GM21360 (cell line): ENCODE data around the gene PMPCA.
"Not testable (repeated sequence)": the region's sequence is repeated elsewhere in the genome, so short reads cannot be mapped to it uniquely, and the experiment has no call there.

ENCODE experiments used
- ATAC-seq: cut with Tn5 transposase; IDR thresholded peaks from one replicate; pipeline ENCODE4 v1.9.1; 2021; ENCODE audit warnings: mild to moderate bottlenecking, moderate library complexity; ENCODE audit not compliant: unreplicated experiment

Gene PMPCA

GRCh38 chr9:136393531-136393930 is 16.9 kb upstream of the PMPCA start:
- ATAC-seq, result no peak

GRCh38 chr9:136394312-136395019 is 16.0 kb upstream of the PMPCA start:
- ATAC-seq, result no peak

GRCh38 chr9:136395020-136395340 is 15.5 kb upstream of the PMPCA start:
- ATAC-seq, result no peak

GRCh38 chr9:136395345-136396218 is 14.9 kb upstream of the PMPCA start:
- ATAC-seq, result no peak

- ATAC-seq, result no peak
Measured at GRCh38 chr9:136396219-136396515, 14.3 kb upstream of the PMPCA start.

GRCh38 chr9:136397643-136398042 is 12.8 kb upstream of the PMPCA start:
- ATAC-seq, result no peak

- ATAC-seq, result no peak
Measured at GRCh38 chr9:136398286-136398685, 12.2 kb upstream of the PMPCA start.

GRCh38 chr9:136399176-136400037 is 11.1 kb upstream of the PMPCA start:
- peak; percentile 25 for ATAC-seq

- ATAC-seq, result peak; percentile 59
Measured at GRCh38 chr9:136400038-136400834, 10.2 kb upstream of the PMPCA start, which contains the start of gene SNAPC4. Gene SNAPC4 (minus strand): TSS chr9:136400170. CDS start chr9:136398428, 1,742 bp downstream.

GRCh38 chr9:136401173-136401922 is 9.1 kb upstream of the PMPCA start:
- ATAC-seq, result no peak

- ATAC-seq, result no peak
Measured at GRCh38 chr9:136402067-136402466, 8.4 kb upstream of the PMPCA start.

- no peak for ATAC-seq
Measured at GRCh38 chr9:136403538-136403914, 6.9 kb upstream of the PMPCA start.

GRCh38 chr9:136403915-136404800 is 6.3 kb upstream of the PMPCA start:
- ATAC-seq, result no peak

- no peak for ATAC-seq
Measured at GRCh38 chr9:136404801-136405136, 5.7 kb upstream of the PMPCA start.

GRCh38 chr9:136405481-136405880 is 5.0 kb upstream of the PMPCA start:
- no peak for ATAC-seq

- not testable (repeated sequence) for ATAC-seq
Measured at GRCh38 chr9:136405904-136406303, 4.6 kb upstream of the PMPCA start.

- not testable (repeated sequence) for ATAC-seq
Measured at GRCh38 chr9:136407061-136407460, 3.4 kb upstream of the PMPCA start.

- no peak for ATAC-seq
Measured at GRCh38 chr9:136407911-136408310, 2.5 kb upstream of the PMPCA start.
